IMR-90 (cell line): Measurements from ENCODE around the gene C6orf58. TPM values are rescaled to one million over a fixed set of nuclear protein-coding genes. Genes with fewer than 3 reads are reported as not detected.

ENCODE experiments used
- ATAC-seq: fragments of 200-7000 bp; cut with Tn5 transposase; 2 replicates; pipeline ENCODE4 v1.9.1; 2020; ENCODE audit warnings: low read depth, mild to moderate bottlenecking, moderate library complexity
- BruUV-seq: library from RNA; stranded (reverse); fragments of 400-500 nt; replicated peaks from 2 replicates; lab custom pipeline; 2021; lab: Mats Ljungman, UMichigan
- CTCF ChIA-PET: fragments of 300-600 bp; formaldehyde crosslinking; extraction: SDS; loops from one replicate; lab custom pipeline; 2021; ENCODE audit warnings: antibody characterized with exemption; lab: Yijun Ruan, JAX
- POLR2A ChIA-PET: fragments of 300-600 bp; sonication (Branson Sonifier 250); formaldehyde crosslinking; loops from one replicate; lab custom pipeline; 2022; ENCODE audit warnings: antibody characterized with exemption; ENCODE audit not compliant: unreplicated experiment; lab: Charles Lee
- DNase-seq: peaks from one replicate; pipeline ENCODE4 v3.0.0; 2013
- H2AFZ ChIP-seq: replicated peaks from 2 replicates; pipeline ENCODE3; 2013; ENCODE audit warnings: low read length, mild to moderate bottlenecking; ENCODE audit not compliant: poor library complexity
- H2AK5ac ChIP-seq: 2 replicates; pipeline ENCODE4 v1.6.1; 2013; ENCODE audit warnings: low read depth, low read length, inconsistent platforms
- H2AK9ac ChIP-seq: replicated peaks from 2 replicates; pipeline ENCODE3; 2013; ENCODE audit warnings: mild to moderate bottlenecking, low read depth, low read length, moderate library complexity; ENCODE audit not compliant: poor library complexity
- H2BK120ac ChIP-seq: 2 replicates; pipeline ENCODE4 v1.6.1; 2013; ENCODE audit warnings: low read depth, low read length, inconsistent platforms
- H2BK15ac ChIP-seq: 3 replicates; pipeline ENCODE4 v1.6.1; 2013; ENCODE audit warnings: low read depth, low read length, inconsistent platforms
- H2BK20ac ChIP-seq: 2 replicates; pipeline ENCODE4 v1.6.1; 2013; ENCODE audit warnings: low read depth, mild to moderate bottlenecking, inconsistent platforms, low read length, moderate library complexity
- H2BK5ac ChIP-seq: 2 replicates; pipeline ENCODE4 v1.6.1; 2013; ENCODE audit warnings: mild to moderate bottlenecking, low read depth, low read length, inconsistent platforms; ENCODE audit not compliant: poor library complexity, severe bottlenecking
- H3K14ac ChIP-seq: replicated peaks from 2 replicates; pipeline ENCODE4 v1.6.1; 2013; ENCODE audit warnings: low read depth, low read length, inconsistent platforms
- H3K18ac ChIP-seq: 2 replicates; pipeline ENCODE4 v1.6.1; 2013; ENCODE audit warnings: low read depth, low read length, control low read depth
- H3K23ac ChIP-seq: 2 replicates; pipeline ENCODE4 v1.6.1; 2013; ENCODE audit warnings: low read depth, low read length, inconsistent platforms
- H3K27ac ChIP-seq: 2 replicates; pipeline ENCODE4 v1.5.1; 2013; ENCODE audit warnings: mild to moderate bottlenecking, control low read depth, low read length; ENCODE audit not compliant: insufficient read depth
- H3K27me3 ChIP-seq: 2 replicates; pipeline ENCODE4 v1.6.1; 2013; ENCODE audit warnings: low read length; ENCODE audit not compliant: control insufficient read depth, insufficient read depth
- H3K36me3 ChIP-seq: 2 replicates; pipeline ENCODE4 v1.6.1; 2013; ENCODE audit warnings: low read length, mixed read lengths; ENCODE audit not compliant: control insufficient read depth, insufficient read depth
- H3K4ac ChIP-seq: 2 replicates; pipeline ENCODE4 v1.6.1; 2013; ENCODE audit warnings: low read depth, low read length, inconsistent platforms
- H3K4me1 ChIP-seq: 2 replicates; pipeline ENCODE4 v1.6.1; 2013; ENCODE audit warnings: low read length, mixed read lengths; ENCODE audit not compliant: control insufficient read depth, insufficient read depth
- H3K4me2 ChIP-seq: 2 replicates; pipeline ENCODE4 v1.6.1; 2013; ENCODE audit warnings: low read depth, mild to moderate bottlenecking, control low read depth, low read length, moderate library complexity
- H3K4me3 ChIP-seq: 2 replicates; pipeline ENCODE4 v1.5.1; 2013; ENCODE audit warnings: low read depth, mild to moderate bottlenecking, control low read depth, low read length, moderate library complexity; ENCODE audit not compliant: insufficient read depth
- H3K56ac ChIP-seq: 2 replicates; pipeline ENCODE4 v1.6.1; 2013; ENCODE audit warnings: low read length, inconsistent platforms; ENCODE audit not compliant: insufficient read depth; ENCODE audit errors: extremely low read depth
- H3K79me1 ChIP-seq, 2 experiments: 2 replicates each; pipeline ENCODE4 v1.6.1; 2013; ENCODE audit warnings: low read length in 2 of 2, inconsistent platforms in 1 of 2, low read depth in 1 of 2
- H3K9ac ChIP-seq: 2 replicates; pipeline ENCODE4 v1.6.1; 2013; ENCODE audit warnings: low read depth, low read length, control low read depth
- H3K9me1 ChIP-seq: 2 replicates; pipeline ENCODE4 v1.6.1; 2013; ENCODE audit warnings: low read length, inconsistent platforms; ENCODE audit not compliant: insufficient read depth
- H3K9me3 ChIP-seq: 2 replicates; pipeline ENCODE4 v1.6.1; 2013; ENCODE audit warnings: low read length; ENCODE audit not compliant: control insufficient read depth, insufficient read depth
- H4K20me1 ChIP-seq: 2 replicates; pipeline ENCODE4 v1.6.1; 2013; ENCODE audit warnings: low read length, inconsistent platforms; ENCODE audit not compliant: insufficient read depth
- H4K5ac ChIP-seq: 2 replicates; pipeline ENCODE4 v1.6.1; 2013; ENCODE audit warnings: mild to moderate bottlenecking, low read depth, low read length, control low read depth
- H4K8ac ChIP-seq, 2 experiments: 2 replicates each; pipeline ENCODE4 v1.6.1; 2013; ENCODE audit warnings: low read depth in 2 of 2, low read length in 2 of 2, control low read depth in 1 of 2, inconsistent platforms in 1 of 2
- H4K91ac ChIP-seq: 2 replicates; pipeline ENCODE4 v1.6.1; 2013; ENCODE audit warnings: low read depth, low read length, inconsistent platforms; ENCODE audit not compliant: insufficient read depth
- MAZ ChIP-seq: IDR thresholded peaks from 2 replicates; pipeline ENCODE4 v1.6.1; 2012; ENCODE audit warnings: low read depth, mild to moderate bottlenecking, low read length, improper control_type of control experiment, moderate library complexity, borderline replicate concordance
- RAD21 ChIP-seq: IDR thresholded peaks from 2 replicates; pipeline ENCODE4 v1.6.1; 2012; ENCODE audit warnings: low read length, improper control_type of control experiment
- SMC3 ChIP-seq: fragments of 150-350 bp; IDR thresholded peaks from 2 replicates; pipeline ENCODE4 v1.6.1; 2016; ENCODE audit warnings: low read depth, mild to moderate bottlenecking, antibody characterized with exemption, low read length, moderate library complexity
- WGBS, 2 experiments: methylation state at CpG; one replicate each; pipeline versions ENCODE4 v1.1.5 to v1.1.7; 2013; ENCODE audit warnings: missing lambda C conversion rate in 2 of 2; ENCODE audit not compliant: insufficient read length in 1 of 2; ENCODE audit errors: extremely low coverage in 2 of 2; 5-methylcytosine and 5-hydroxymethylcytosine counted together
- dilution Hi-C: fragments of 300-500 bp; cut with HindIII; formaldehyde crosslinking; loops from one replicate; pipeline ENCODE4 v1.14.3; 2018; ENCODE audit warnings: low sequenced_read_pairs; ENCODE audit not compliant: unreplicated experiment
- in situ Hi-C: fragments of 300-500 bp; cut with MboI; formaldehyde crosslinking; loops from 3 replicates; pipeline ENCODE4 v1.14.3; 2019; ENCODE audit warnings: low sequenced_read_pairs, inconsistent platforms, mixed read lengths
- intact Hi-C: fragments of 100-400 bp; cut with micrococcal nuclease; formaldehyde crosslinking; loops from 2 replicates; pipeline ENCODE4 v1.10.0; 2022
- polyA plus RNA-seq, 3 experiments: library from polyadenylated mRNA; depleted of rRNA; stranded (reverse); fragments of >200 nt; gene quantifications; 2 replicates each; pipeline ENCODE4 v1.2.3, GENCODE V29; 2012; ENCODE audit warnings: low replicate concordance in 1 of 3
- total RNA-seq: library from RNA; depleted of rRNA; stranded (reverse); fragments of >200 nt; gene quantifications from 2 replicates; pipeline ENCODE4 v1.2.3, GENCODE V29; 2012
- TF ChIP-seq, protein P1 (sequence below): conservative IDR thresholded peaks from 2 replicates; pipeline ENCODE4 v1.5.1; 2012; ENCODE audit warnings: mild to moderate bottlenecking, low read depth, low read length, improper control_type of control experiment

Gene C6orf58
- total and polyA plus RNA-seq, 2 of the 4 experiments (the other 2 are of a cell fraction): 0.09 TPM; not detected in 1

DNA sequence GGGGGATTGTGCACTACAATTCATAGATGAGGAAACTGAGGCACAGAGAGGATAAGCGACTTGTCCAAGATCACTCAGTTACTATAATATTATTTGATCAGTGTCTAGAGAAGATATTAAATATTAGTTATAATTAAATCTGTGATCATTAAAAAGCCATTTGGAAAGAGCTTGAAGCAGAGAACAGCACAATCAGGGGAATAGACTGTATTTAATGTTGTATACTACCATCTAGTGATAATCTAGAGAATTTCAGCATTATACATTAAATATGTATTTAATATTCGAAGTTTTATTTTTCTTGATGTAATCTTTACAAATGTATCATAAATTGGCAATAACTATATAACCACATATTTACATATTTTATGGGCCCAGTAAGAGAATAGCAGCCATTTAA, 37.7 kb upstream of the C6orf58 start:
- no peak overlapping the region for H3K56ac ChIP-seq
- no peaks in the 10 kb centered on the region for H3K9me3 ChIP-seq
- POLR2A ChIA-PET: no interaction called here
- no peaks in the 10 kb centered on the region for H3K36me3 ChIP-seq
- dilution Hi-C loops (no loop called here), intact Hi-C loops (loop anchor here (1.0 to 10.0 kb wide), 4 partner anchors 74 to 734 kb away; no protein-coding TSS in a partner anchor), in situ Hi-C loops (loop anchor here (5.0 kb wide), 2 partner anchors 72 to 237 kb away; no protein-coding TSS in a partner anchor)
- no peak overlapping the region for H3K18ac ChIP-seq
- no peak overlapping the region for H3K4me2 ChIP-seq
- no peak overlapping the region for H3K9ac ChIP-seq
- H3K27ac ChIP-seq: no peak overlapping the region
- H3K27me3 ChIP-seq: peaks cover 4% of the 10 kb centered on the region; the same call in 1 of the 2 replicates
- H2AK9ac ChIP-seq: no peak overlapping the region
- CTCF ChIA-PET: interaction anchor here (0.7 to 3.5 kb wide), 6 partner anchors 23 to 250 kb away, joined by 3 to 12 read pairs (median 5); partner anchors contain the start of gene KIAA0408
- no peak overlapping the region for H2BK20ac ChIP-seq
- H2AFZ ChIP-seq: no peak overlapping the region
- WGBS, 2 experiments: no CpG with 5 or more reads among the region's 2 CpGs
- BruUV-seq: no TSS peak
- no peak overlapping the region for H3K4ac ChIP-seq
- H2BK5ac ChIP-seq: no peak overlapping the region
- H4K91ac ChIP-seq: no peak overlapping the region
- no peak overlapping the region for H2BK120ac ChIP-seq
- H2BK15ac ChIP-seq: no peak overlapping the region
- no peak overlapping the region for H4K8ac ChIP-seq
- peak; percentile 73 for ATAC-seq
- H4K5ac ChIP-seq: no peak overlapping the region
- H3K4me1 ChIP-seq: no peaks in the 10 kb centered on the region
- H4K20me1 ChIP-seq: no peaks in the 10 kb centered on the region
- DNase-seq: peak; percentile 47
- no peaks in the 10 kb centered on the region for H3K79me1 ChIP-seq
- H2AK5ac ChIP-seq: no peak overlapping the region
- H3K23ac ChIP-seq: no peak overlapping the region
- H3K4me3 ChIP-seq: no peak overlapping the region
- no peaks in the 10 kb centered on the region for H3K9me1 ChIP-seq
- TF ChIP-seq, protein P1, sequence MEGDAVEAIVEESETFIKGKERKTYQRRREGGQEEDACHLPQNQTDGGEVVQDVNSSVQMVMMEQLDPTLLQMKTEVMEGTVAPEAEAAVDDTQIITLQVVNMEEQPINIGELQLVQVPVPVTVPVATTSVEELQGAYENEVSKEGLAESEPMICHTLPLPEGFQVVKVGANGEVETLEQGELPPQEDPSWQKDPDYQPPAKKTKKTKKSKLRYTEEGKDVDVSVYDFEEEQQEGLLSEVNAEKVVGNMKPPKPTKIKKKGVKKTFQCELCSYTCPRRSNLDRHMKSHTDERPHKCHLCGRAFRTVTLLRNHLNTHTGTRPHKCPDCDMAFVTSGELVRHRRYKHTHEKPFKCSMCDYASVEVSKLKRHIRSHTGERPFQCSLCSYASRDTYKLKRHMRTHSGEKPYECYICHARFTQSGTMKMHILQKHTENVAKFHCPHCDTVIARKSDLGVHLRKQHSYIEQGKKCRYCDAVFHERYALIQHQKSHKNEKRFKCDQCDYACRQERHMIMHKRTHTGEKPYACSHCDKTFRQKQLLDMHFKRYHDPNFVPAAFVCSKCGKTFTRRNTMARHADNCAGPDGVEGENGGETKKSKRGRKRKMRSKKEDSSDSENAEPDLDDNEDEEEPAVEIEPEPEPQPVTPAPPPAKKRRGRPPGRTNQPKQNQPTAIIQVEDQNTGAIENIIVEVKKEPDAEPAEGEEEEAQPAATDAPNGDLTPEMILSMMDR: peak; percentile 58
- TF ChIP-seq RAD21 (peak; percentile 66), SMC3 (peak; percentile 62), MAZ (no peak)
- no peak overlapping the region for H3K14ac ChIP-seq
